ENCODE results near the gene MOB3B. TPM values are rescaled to one million over a fixed set of nuclear protein-coding genes. Genes with fewer than 3 reads are reported as not detected.

MOB3B gene
- total RNA-seq, 1 donor from 2014 or later, result 1.0 TPM

DNA sequence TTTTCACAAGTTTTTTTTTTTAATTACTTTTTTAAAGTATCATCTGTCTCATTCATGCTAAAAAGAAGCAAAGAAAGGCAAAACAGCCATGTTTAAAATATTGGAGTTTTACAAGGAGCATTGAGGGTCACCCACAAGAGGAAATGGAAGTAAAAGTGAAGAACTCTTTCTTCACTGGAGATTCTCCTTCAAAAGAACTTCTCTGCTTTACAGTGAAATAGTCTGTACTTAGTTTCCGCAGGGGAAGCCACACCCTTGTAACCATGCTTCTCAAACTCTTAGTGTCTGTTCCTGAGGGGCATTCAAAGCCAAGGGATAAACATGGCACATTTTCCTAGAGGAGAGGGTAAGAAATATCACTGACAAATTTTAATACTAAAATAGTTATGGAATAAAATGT, 35.1 kb upstream of the MOB3B start:
- Histone ChIP-seq H3K9ac (ENCODE audit: low read depth in 1 of 3, low read length in 3 of 3) (no peak overlapping the region), H3K27ac (ENCODE audit: low read depth, low read length) (no peak overlapping the region), H3K4me1 (ENCODE audit: control insufficient read depth in 3 of 3, insufficient read depth in 3 of 3, low read length in 3 of 3) (no peaks in the 10 kb centered on the region), H3K9me3 (ENCODE audit: control insufficient read depth in 3 of 3, low read length in 3 of 3) (no peaks in the 10 kb centered on the region), H3K27me3 (ENCODE audit: control insufficient read depth in 3 of 3, insufficient read depth in 3 of 3, low read length in 3 of 3) (no peaks in the 10 kb centered on the region), H3K4me3 (ENCODE audit: low read length in 3 of 3) (no peak overlapping the region), H3K36me3 (ENCODE audit: control insufficient read depth in 3 of 3, insufficient read depth in 3 of 3, low read length in 3 of 3) (peaks cover 0 to 17% (median 15%) of the 10 kb centered on the region in 3 donors)

GRCh38 chr9:27563738-27564430, 34.3 kb upstream of the MOB3B start:
- H3K27me3 ChIP-seq (ENCODE audit: control insufficient read depth in 3 of 3, insufficient read depth in 3 of 3, low read length in 3 of 3), result no peaks in the 10 kb centered on the region
- H3K9ac ChIP-seq (ENCODE audit: low read depth in 1 of 3, low read length in 3 of 3), result no peak overlapping the region
- H3K27ac ChIP-seq (ENCODE audit: low read depth, low read length), result no peak overlapping the region
- H3K4me3 ChIP-seq (ENCODE audit: low read length in 3 of 3), result no peak overlapping the region
- H3K36me3 ChIP-seq (ENCODE audit: control insufficient read depth in 3 of 3, insufficient read depth in 3 of 3, low read length in 3 of 3), result peaks cover 0 to 20% (median 15%) of the 10 kb centered on the region in 3 donors
- no peaks in the 10 kb centered on the region for H3K4me1 ChIP-seq (ENCODE audit: control insufficient read depth in 3 of 3, insufficient read depth in 3 of 3, low read length in 3 of 3)
- H3K9me3 ChIP-seq (ENCODE audit: control insufficient read depth in 3 of 3, low read length in 3 of 3), result no peaks in the 10 kb centered on the region

DNA sequence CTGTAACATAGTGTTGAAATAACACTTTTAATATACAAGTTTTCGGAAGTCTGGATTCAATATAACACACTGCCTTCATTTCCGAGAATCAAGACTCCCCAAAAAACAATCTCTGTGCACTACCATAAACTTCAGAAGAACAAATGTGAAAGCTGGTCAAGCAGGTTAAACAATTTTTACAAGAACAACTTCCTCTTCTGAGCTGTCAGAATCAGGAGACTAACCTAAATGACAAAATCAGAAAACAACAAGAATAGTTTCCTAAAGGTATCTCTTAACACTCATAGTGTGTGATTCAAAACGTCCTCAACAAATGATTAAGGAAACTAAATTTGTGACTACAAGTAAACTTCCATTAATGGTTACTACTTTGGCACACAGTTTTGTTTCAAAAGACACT, 32.1 kb upstream of the MOB3B start:
- H3K36me3 ChIP-seq (ENCODE audit: control insufficient read depth in 3 of 3, insufficient read depth in 3 of 3, low read length in 3 of 3), result peaks cover 0 to 25% (median 20%) of the 10 kb centered on the region in 3 donors

DNA sequence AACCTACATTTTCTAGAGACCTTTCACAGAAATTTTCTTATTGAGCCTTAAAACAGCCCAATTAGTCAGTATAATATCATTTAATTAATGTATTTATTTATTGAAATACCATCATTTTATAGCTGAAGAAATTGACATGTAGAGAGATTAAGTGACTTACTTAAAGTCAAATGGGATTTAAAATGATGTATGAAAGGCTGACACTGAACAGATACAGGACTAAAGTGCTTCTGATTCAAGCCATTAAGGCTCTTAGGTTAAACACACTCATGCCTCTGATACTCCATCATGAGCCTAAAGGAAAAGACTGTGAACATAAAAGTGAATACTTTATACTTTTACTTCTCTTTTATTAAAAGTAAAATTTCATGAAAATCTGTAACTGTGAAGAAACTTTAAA, 30.8 kb upstream of the MOB3B start:
- peaks cover 4 to 26% (median 26%) of the 10 kb centered on the region in 3 donors for H3K36me3 ChIP-seq (ENCODE audit: control insufficient read depth in 3 of 3, insufficient read depth in 3 of 3, low read length in 3 of 3)
- no peak overlapping the region for H3K4me3 ChIP-seq (ENCODE audit: low read length in 3 of 3)
- no peak overlapping the region for H3K27ac ChIP-seq (ENCODE audit: low read depth, low read length)
- no peaks in the 10 kb centered on the region for H3K9me3 ChIP-seq (ENCODE audit: control insufficient read depth in 3 of 3, low read length in 3 of 3)
- H3K27me3 ChIP-seq (ENCODE audit: control insufficient read depth in 3 of 3, insufficient read depth in 3 of 3, low read length in 3 of 3), result no peaks in the 10 kb centered on the region
- H3K4me1 ChIP-seq (ENCODE audit: control insufficient read depth in 3 of 3, insufficient read depth in 3 of 3, low read length in 3 of 3), result no peaks in the 10 kb centered on the region
- H3K9ac ChIP-seq (ENCODE audit: low read depth in 1 of 3, low read length in 3 of 3), result no peak overlapping the region

More for the DNA sequence above, 32.1 kb upstream of the MOB3B start:
- Histone ChIP-seq H3K27me3 (ENCODE audit: control insufficient read depth in 3 of 3, insufficient read depth in 3 of 3, low read length in 3 of 3) (no peaks in the 10 kb centered on the region), H3K9me3 (ENCODE audit: control insufficient read depth in 3 of 3, low read length in 3 of 3) (no peaks in the 10 kb centered on the region), H3K4me3 (ENCODE audit: low read length in 3 of 3) (no peak overlapping the region), H3K4me1 (ENCODE audit: control insufficient read depth in 3 of 3, insufficient read depth in 3 of 3, low read length in 3 of 3) (no peaks in the 10 kb centered on the region), H3K9ac (ENCODE audit: low read depth in 1 of 3, low read length in 3 of 3) (no peak overlapping the region), H3K27ac (ENCODE audit: low read depth, low read length) (no peak overlapping the region)

- Histone ChIP-seq H3K9ac (ENCODE audit: low read depth in 1 of 3, low read length in 3 of 3) (no peak overlapping the region), H3K9me3 (ENCODE audit: control insufficient read depth in 3 of 3, low read length in 3 of 3) (no peaks in the 10 kb centered on the region), H3K36me3 (ENCODE audit: control insufficient read depth in 3 of 3, insufficient read depth in 3 of 3, low read length in 3 of 3) (peaks cover 4 to 35% (median 35%) of the 10 kb centered on the region in 3 donors), H3K4me1 (ENCODE audit: control insufficient read depth in 3 of 3, insufficient read depth in 3 of 3, low read length in 3 of 3) (no peaks in the 10 kb centered on the region), H3K4me3 (ENCODE audit: low read length in 3 of 3) (no peak overlapping the region), H3K27me3 (ENCODE audit: control insufficient read depth in 3 of 3, insufficient read depth in 3 of 3, low read length in 3 of 3) (no peaks in the 10 kb centered on the region), H3K27ac (ENCODE audit: low read depth, low read length) (no peak overlapping the region)
Observed at GRCh38 chr9:27558307-27558706, 28.7 kb upstream of the MOB3B start.

DNA sequence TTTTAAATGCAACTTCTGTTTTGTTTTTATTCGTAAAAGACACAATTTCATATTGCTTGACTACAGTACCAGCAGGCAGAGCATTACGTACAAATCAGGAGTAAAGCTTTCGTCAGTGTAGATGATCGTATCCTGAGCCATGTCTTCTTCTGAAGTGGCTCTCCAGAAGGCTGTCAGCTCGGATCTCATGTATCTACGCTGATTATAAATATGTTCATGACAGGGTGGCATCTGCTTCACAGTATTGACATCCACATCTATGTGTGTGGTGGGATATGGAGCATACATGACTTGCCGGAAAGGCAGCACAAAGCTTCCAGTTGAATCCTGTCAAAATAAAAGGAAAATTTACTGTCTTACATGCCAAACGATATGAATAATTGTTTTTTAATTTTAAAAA, 26.9 kb upstream of the MOB3B start:
- Histone ChIP-seq H3K9me3 (ENCODE audit: control insufficient read depth in 3 of 3, low read length in 3 of 3) (no peaks in the 10 kb centered on the region), H3K9ac (ENCODE audit: low read depth in 1 of 3, low read length in 3 of 3) (no peak overlapping the region), H3K27ac (ENCODE audit: low read depth, low read length) (no peak overlapping the region), H3K4me3 (ENCODE audit: low read length in 3 of 3) (no peak overlapping the region), H3K27me3 (ENCODE audit: control insufficient read depth in 3 of 3, insufficient read depth in 3 of 3, low read length in 3 of 3) (no peaks in the 10 kb centered on the region), H3K4me1 (ENCODE audit: control insufficient read depth in 3 of 3, insufficient read depth in 3 of 3, low read length in 3 of 3) (no peaks in the 10 kb centered on the region), H3K36me3 (ENCODE audit: control insufficient read depth in 3 of 3, insufficient read depth in 3 of 3, low read length in 3 of 3) (peaks cover 4 to 33% (median 32%) of the 10 kb centered on the region in 3 donors)

DNA sequence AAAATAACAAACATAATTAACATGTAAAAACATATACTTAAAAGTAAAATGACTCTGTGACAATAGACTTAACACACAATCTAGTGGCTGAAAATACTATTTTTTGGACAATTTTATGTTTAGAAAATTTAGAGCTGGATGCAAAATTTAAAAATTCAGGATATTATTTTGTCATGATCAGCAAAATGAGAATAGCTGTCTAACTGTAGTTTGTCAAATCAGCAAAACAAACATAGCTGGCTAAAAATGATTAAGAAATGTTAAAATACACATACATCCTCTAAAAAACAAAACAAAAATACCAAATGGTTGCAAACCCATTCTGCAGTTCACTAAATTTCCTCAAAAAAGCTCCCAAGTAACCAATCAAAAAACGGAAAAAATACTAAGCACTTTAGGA, 25.1 kb upstream of the MOB3B start:
- H3K9ac ChIP-seq (ENCODE audit: low read depth in 1 of 3, low read length in 3 of 3), result no peak overlapping the region
- peaks cover 4 to 33% (median 27%) of the 10 kb centered on the region in 3 donors for H3K36me3 ChIP-seq (ENCODE audit: control insufficient read depth in 3 of 3, insufficient read depth in 3 of 3, low read length in 3 of 3)
- H3K4me3 ChIP-seq (ENCODE audit: low read length in 3 of 3), result no peak overlapping the region
- H3K27me3 ChIP-seq (ENCODE audit: control insufficient read depth in 3 of 3, insufficient read depth in 3 of 3, low read length in 3 of 3), result no peaks in the 10 kb centered on the region
- H3K27ac ChIP-seq (ENCODE audit: low read depth, low read length), result no peak overlapping the region
- no peaks in the 10 kb centered on the region for H3K9me3 ChIP-seq (ENCODE audit: control insufficient read depth in 3 of 3, low read length in 3 of 3)
- H3K4me1 ChIP-seq (ENCODE audit: control insufficient read depth in 3 of 3, insufficient read depth in 3 of 3, low read length in 3 of 3), result no peaks in the 10 kb centered on the region

GRCh38 chr9:27549196-27549755, 19.7 kb upstream of the MOB3B start:
- Histone ChIP-seq H3K9ac (ENCODE audit: low read depth in 1 of 3, low read length in 3 of 3) (no peak overlapping the region), H3K9me3 (ENCODE audit: control insufficient read depth in 3 of 3, low read length in 3 of 3) (no peaks in the 10 kb centered on the region), H3K27me3 (ENCODE audit: control insufficient read depth in 3 of 3, insufficient read depth in 3 of 3, low read length in 3 of 3) (no peaks in the 10 kb centered on the region), H3K4me3 (ENCODE audit: low read length in 3 of 3) (no peak overlapping the region), H3K4me1 (ENCODE audit: control insufficient read depth in 3 of 3, insufficient read depth in 3 of 3, low read length in 3 of 3) (peaks cover 0 to 13% (median 0%) of the 10 kb centered on the region in 3 donors), H3K36me3 (ENCODE audit: control insufficient read depth in 3 of 3, insufficient read depth in 3 of 3, low read length in 3 of 3) (peaks cover 0 to 14% (median 12%) of the 10 kb centered on the region in 3 donors), H3K27ac (ENCODE audit: low read depth, low read length) (no peak overlapping the region)

DNA sequence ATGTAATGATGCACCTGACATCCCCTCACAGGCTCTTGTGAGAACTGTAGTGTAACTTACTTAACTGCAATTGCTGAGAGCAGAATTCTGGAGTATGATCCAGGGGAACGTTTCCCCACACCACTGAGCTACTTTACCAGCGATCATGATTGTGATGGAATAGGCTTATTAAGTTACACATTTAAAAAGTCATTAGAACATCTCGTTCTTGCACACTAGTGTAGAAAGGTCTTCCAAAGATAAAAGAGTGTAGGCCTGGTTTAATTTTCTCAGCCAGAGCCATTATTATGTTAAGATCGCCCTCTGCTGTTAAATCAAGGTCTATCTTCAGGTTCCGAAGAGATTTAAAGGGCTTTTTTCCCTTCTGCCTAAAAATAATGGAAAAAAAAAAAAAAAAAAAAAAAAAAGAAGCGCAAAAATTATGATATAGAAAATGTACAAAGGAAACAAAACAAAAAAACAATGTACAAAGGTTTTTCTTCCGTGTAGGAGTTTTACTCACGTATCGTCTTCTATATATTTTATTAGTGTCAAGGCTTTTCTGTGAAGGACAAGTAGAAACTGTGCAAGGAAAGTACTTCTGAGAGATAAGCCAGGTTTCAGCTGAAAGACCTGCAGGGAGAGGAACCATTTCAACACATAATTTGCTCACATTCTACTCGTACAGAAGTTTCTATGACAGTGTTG, 18.6 kb upstream of the MOB3B start:
- no peaks in the 10 kb centered on the region for H3K9me3 ChIP-seq (ENCODE audit: control insufficient read depth in 3 of 3, low read length in 3 of 3)
- H3K4me3 ChIP-seq (ENCODE audit: low read length in 3 of 3), result no peak overlapping the region
- H3K4me1 ChIP-seq (ENCODE audit: control insufficient read depth in 3 of 3, insufficient read depth in 3 of 3, low read length in 3 of 3), result peaks cover 0 to 15% (median 0%) of the 10 kb centered on the region in 3 donors
- H3K36me3 ChIP-seq (ENCODE audit: control insufficient read depth in 3 of 3, insufficient read depth in 3 of 3, low read length in 3 of 3), result peaks cover 0 to 9% (median 6%) of the 10 kb centered on the region in 3 donors
- H3K9ac ChIP-seq (ENCODE audit: low read depth in 1 of 3, low read length in 3 of 3), result peak overlapping the region in 1 of 3 donors; percentile 17
- H3K27me3 ChIP-seq (ENCODE audit: control insufficient read depth in 3 of 3, insufficient read depth in 3 of 3, low read length in 3 of 3), result no peaks in the 10 kb centered on the region
- H3K27ac ChIP-seq (ENCODE audit: low read depth, low read length), result no peak overlapping the region

DNA sequence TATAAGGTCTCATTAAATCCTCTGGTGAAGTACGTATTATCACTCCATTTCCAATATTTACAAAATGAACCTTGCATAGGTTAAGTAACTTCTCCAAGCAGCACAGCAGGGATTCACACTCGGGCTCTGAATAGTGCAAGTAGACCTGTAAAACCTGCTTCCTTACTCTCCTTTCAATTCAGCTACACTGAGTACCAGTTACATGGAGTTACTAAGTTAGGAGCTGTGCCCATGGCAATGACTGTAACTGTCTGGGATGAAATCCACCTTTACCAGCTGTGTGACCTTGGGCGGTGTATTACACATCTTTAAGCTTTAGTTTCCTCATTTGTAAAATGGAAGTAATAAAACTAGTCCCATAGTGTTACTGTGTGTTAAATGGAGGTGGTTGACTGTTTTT, 15.9 kb upstream of the MOB3B start:
- H3K4me3 ChIP-seq (ENCODE audit: low read length in 3 of 3), result no peak overlapping the region
- no peaks in the 10 kb centered on the region for H3K9me3 ChIP-seq (ENCODE audit: control insufficient read depth in 3 of 3, low read length in 3 of 3)
- peaks cover 13 to 39% (median 14%) of the 10 kb centered on the region in 3 donors for H3K4me1 ChIP-seq (ENCODE audit: control insufficient read depth in 3 of 3, insufficient read depth in 3 of 3, low read length in 3 of 3)
- peak overlapping the region in 1 of 3 donors; percentile 4 for H3K9ac ChIP-seq (ENCODE audit: low read depth in 1 of 3, low read length in 3 of 3)
- H3K27me3 ChIP-seq (ENCODE audit: control insufficient read depth in 3 of 3, insufficient read depth in 3 of 3, low read length in 3 of 3), result no peaks in the 10 kb centered on the region
- H3K36me3 ChIP-seq (ENCODE audit: control insufficient read depth in 3 of 3, insufficient read depth in 3 of 3, low read length in 3 of 3), result peaks cover 0 to 6% (median 0%) of the 10 kb centered on the region in 3 donors
- no peak overlapping the region for H3K27ac ChIP-seq (ENCODE audit: low read depth, low read length)
